Measurements from ENCODE around the gene TBCD.

TBCD gene

GRCh38 chr17:82871056-82871775 is 119.4 kb downstream of the TBCD start:
- no peak for DNase-seq (ENCODE audit: low read depth, low spot score)
- H3K4me3 ChIP-seq (ENCODE audit: low read depth, low read length): no peak overlapping the region
- ChIA-PET POLR2A (no interaction called here), CTCF (interaction anchor here (0.9 to 1.7 kb wide), 2 partner anchors 78 to 89 kb away, joined by 3 read pairs; no protein-coding TSS in a partner anchor)
- no peak for TF ChIP-seq CTCF (IDR thresholded peaks at IDR 0.05; ENCODE audit: insufficient read depth, low read length, missing control alignments)

- no peak overlapping the region for H3K4me3 ChIP-seq (ENCODE audit: low read depth, low read length)
- ChIA-PET CTCF (interaction anchor here (1.4 to 1.7 kb wide), 2 partner anchors 13 to 90 kb away, joined by 3 to 4 read pairs; no protein-coding TSS in a partner anchor), POLR2A (no interaction called here)
- no peak for TF ChIP-seq CTCF (IDR thresholded peaks at IDR 0.05; ENCODE audit: insufficient read depth, low read length, missing control alignments)
- DNase-seq (ENCODE audit: low read depth, low spot score): no peak
These were observed 120.1 kb downstream of the TBCD start for GRCh38 chr17:82871776-82872561.

- no peak for DNase-seq (ENCODE audit: low read depth, low spot score)
- H3K4me3 ChIP-seq (ENCODE audit: low read depth, low read length): no peak overlapping the region
- CTCF ChIA-PET: interaction anchor here (1.4 to 1.7 kb wide), 2 partner anchors 12 to 91 kb away, joined by 3 to 4 read pairs; no protein-coding TSS in a partner anchor
- POLR2A ChIA-PET: no interaction called here
- TF ChIP-seq CTCF (IDR thresholded peaks at IDR 0.05; ENCODE audit: insufficient read depth, low read length, missing control alignments): no peak
These were observed 121.0 kb downstream of the TBCD start for GRCh38 chr17:82872591-82873520.

GRCh38 chr17:82873521-82873920 is 121.7 kb downstream of the TBCD start:
- ChIA-PET POLR2A (no interaction called here), CTCF (no interaction called here)
- no peak overlapping the region for H3K4me3 ChIP-seq (ENCODE audit: low read depth, low read length)
- no peak for DNase-seq (ENCODE audit: low read depth, low spot score)
- no peak for TF ChIP-seq CTCF (IDR thresholded peaks at IDR 0.05; ENCODE audit: insufficient read depth, low read length, missing control alignments)

GRCh38 chr17:82874011-82874835 is 122.4 kb downstream of the TBCD start:
- no peak for TF ChIP-seq CTCF (IDR thresholded peaks at IDR 0.05; ENCODE audit: insufficient read depth, low read length, missing control alignments)
- ChIA-PET POLR2A (no interaction called here), CTCF (interaction anchor here (1.0 to 1.3 kb wide), 3 partner anchors 13 to 23 kb away, joined by 3 read pairs; no protein-coding TSS in a partner anchor)
- DNase-seq (ENCODE audit: low read depth, low spot score): no peak
- H3K4me3 ChIP-seq (ENCODE audit: low read depth, low read length): no peak overlapping the region
